Middle frontal gyrus (tissue), 1 donor: ENCODE measurements around the gene TOGARAM1.
"Not testable (repeated sequence)": the region's sequence is repeated elsewhere in the genome, so short reads cannot be mapped to it uniquely, and the experiment has no call there.

Experiments used
- DNase-seq: peaks from one replicate; pipeline ENCODE4 v3.0.0-alpha.2; 2015; ENCODE audit warnings: low spot score; ENCODE audit errors: extremely low spot score

TOGARAM1 gene

DNA sequence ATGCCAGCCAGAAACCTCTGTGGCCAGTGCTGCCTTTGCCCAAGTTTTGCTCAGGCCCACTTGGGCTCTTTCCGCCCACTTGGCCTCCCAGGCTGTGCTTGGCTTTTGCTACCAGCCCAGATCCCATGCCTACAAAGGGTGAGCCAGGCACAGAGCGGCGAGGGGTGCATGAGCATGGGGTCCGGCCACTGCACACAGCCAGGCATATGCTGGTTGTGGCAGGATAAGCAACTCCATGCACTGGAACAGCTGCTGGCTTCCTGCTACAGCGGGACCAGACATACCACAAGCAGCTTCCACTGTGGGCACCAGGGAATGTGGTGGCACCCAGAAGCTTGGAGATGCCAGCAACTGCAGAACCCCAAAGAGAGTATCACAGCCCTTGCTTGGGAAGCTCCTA lies 76.3 kb downstream of the TOGARAM1 start:
- DNase-seq, result no peak

DNA sequence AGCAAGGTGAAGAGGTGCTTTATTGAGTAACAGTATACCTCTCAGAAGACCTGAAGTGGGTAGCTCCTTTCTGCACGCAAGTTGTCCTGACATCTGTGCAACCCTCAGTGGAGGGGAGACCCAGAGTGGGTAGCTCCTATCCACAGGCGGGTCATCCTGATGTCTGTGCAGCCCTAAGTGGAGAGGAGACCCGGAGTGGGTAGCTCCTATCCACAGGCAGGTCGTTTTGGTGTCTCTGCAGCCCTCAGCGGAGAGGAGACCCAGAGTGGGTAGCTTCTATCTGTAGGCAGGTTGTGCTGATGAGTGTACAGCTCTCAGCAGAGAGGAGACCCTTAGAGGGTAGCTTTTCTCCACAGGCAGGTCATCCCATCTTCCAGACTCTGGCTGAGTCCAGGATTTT lies 76.9 kb downstream of the TOGARAM1 start:
- no peak for DNase-seq

DNA sequence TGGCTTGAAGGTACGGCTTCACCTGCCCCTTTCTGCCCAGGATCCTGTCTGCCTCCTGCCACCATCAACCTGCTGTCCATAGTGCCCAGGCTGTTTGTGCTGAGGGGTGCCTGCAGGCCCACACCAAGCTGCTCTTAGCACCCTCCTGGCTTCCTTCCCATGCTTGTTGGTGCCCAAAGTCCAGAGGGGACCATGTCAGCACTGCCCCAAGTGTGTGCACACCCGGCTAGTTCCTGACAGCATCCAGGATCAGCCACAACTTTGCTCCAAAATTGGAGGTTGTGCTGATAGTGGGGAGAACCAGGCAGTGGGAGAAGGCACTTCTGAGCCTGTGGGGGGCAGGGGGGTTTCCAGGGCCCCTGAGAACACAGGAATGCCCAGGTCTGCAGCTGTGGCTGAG lies 77.4 kb downstream of the TOGARAM1 start:
- no peak for DNase-seq

DNA sequence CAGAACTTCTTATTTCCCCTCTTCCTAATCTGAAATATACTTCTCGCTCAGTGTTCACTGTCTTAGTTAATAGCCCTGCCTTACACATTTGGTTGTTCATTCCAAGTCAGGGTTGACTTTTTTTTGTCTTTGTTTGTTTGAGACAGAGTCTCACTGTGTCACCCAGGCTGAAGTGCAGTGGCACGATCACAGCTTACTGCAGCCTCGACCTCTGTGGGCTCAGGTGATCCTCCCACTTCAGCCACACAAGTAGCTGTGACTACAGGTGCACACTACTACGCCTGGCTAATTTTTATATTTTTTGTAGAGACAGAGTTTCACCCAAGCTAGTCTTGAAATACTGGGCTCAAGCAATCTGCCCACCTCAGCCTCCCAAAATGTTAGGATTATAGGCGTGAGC lies 79.7 kb downstream of the TOGARAM1 start:
- no peak for DNase-seq

DNA sequence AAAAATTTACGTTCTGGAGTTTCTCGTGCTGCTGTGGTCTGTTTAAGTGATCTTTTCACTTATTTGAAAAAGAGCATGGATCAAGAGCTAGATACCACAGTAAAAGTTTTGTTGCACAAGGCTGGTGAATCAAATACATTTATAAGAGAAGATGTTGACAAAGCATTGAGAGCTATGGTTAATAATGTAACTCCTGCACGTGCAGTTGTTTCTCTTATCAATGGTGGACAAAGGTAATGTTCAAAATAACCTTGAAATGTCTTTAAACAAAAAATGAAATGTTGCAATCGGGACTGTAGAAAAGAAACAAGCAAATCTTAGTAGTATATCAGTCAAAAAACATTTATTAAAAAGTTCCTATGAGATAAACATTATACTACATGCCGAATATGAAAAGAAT lies 82.6 kb downstream of the TOGARAM1 start:
- DNase-seq, result no peak

DNA sequence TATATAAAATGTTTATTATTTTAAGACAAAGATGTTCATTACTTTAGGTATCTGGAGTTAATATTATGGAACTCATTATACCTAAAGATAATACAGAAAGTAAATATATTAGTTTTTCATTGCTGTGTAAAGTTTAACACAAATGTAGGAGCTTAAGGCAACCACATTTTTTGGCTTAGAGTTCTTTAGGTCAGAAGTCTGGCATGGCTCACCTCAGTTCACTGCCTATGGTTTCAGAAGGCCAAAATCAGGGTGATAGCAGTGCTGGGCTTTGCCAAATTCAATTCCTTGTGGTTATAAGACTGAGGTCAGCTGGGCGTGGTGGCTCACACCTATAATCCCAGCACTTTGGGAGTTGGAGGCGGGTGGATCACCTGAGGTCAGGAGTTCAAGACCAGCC lies 86.4 kb downstream of the TOGARAM1 start:
- DNase-seq, result no peak

DNA sequence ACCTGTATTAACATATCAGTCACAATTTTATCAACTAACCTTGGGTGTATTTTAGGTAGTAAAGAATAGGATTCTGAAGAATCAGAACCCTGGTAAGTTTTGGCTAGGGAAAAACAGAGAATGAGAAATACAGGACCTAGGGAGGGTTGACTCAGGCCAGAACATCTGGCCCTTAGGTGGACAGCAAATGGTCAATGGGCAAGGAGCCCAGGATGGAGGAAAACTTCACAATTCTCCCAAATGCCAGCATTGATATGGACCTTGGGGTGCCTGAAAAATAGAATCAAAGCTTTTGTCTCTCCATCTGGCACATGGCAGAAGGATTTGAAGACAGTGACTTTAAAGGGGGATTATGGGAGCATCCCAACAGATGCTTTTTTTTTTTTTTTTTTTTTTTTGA lies 89.2 kb downstream of the TOGARAM1 start:
- DNase-seq, result no peak

DNA sequence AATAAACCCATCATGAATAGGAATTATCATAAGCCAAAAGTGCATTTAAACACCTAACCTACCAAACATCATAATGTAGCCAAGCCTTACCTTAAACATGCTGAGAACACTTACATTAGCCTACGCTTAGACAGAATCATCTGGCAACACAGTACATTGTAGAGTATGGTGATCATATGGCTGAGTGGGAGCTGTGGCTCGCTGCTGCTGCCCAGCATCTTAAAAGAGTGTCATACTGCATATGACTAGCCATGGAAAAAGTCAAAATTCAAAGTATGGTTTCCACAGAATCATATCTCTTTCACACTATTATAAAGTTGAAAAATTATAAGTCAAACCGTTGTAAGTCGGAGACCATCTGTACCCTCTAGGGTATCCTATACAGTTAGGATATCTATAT lies 89.9 kb downstream of the TOGARAM1 start:
- peak; percentile 15 for DNase-seq

DNA sequence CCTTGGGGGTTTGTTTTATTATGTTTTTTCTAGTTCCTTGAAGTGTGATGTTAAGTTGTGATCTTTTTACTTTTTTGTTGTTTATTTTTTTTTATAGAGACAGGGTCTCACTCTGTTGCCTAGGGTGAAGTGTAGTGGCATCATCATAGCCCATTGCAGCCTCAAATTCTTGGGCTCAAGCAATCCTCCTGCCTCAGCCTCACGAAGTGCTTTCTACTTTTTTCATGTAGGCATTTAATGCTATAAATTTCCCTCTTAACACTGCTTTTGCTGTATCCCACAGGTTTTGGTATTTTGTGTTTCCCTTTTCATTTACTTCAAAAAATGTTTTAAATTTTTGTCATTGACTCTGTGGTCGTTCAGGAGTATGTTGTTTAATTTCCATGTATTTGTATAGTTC lies 95.4 kb downstream of the TOGARAM1 start:
- DNase-seq, result no peak

DNA sequence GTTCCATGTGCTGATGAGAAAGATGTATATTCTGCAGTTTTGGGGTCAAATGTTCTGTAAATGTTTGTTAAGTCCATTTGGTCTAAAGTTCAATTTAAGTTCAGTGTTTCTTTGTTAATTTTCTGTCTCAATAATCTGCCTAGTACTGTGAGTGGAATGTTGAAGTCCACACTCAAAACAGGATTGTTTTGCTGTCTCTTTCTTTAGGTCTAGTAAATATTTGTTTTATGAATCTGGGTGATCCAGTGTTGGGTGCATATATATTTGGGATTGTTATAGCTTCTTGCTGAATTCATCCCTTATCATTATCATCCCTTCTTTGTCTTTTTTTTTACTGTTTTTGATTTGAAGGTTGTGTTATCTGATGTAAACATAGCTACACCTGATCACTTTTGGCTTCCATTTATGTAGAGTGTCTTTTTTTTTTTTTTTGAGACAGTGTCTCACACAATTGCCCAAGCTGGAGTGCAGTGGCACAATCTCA lies 95.9 kb downstream of the TOGARAM1 start:
- DNase-seq, result no peak

DNA sequence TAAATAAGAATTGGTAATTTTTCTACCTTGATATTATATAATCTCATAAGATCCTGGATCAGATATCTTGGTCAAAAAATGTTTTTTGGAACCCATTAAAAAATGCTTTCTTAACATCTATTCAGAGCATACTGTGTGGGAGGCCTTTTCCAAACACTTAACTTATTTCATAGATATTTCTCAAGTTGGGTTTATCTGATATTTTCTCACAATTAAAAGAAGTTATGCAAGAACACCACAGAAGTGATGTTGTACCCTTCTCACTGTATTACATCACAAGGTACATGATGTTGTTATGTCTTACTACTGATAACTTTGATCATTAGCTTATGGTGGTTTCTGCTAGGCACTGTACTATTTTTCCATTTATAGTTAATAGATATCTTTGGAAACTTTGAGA lies 98.6 kb downstream of the TOGARAM1 start:
- no peak for DNase-seq

DNA sequence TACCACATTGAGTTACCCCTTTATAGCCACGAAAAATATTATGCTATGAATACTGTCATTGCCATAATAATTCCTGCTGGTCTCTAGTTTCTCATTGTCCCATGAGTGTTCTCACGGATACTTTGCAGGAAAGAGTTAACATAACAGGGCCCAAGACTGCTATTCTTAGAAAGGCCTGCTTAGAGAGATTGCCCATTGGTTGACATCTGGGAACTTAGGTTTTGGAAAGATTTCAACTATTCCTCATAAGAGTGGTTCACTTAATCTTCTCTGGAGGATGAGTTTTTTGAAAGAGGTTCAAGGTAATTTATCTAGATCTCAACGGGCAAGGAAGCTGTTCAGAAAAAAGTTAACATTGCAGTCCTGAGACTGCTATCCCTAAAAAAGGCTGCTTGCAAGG lies 103.5 kb downstream of the TOGARAM1 start:
- DNase-seq, result no peak

DNA sequence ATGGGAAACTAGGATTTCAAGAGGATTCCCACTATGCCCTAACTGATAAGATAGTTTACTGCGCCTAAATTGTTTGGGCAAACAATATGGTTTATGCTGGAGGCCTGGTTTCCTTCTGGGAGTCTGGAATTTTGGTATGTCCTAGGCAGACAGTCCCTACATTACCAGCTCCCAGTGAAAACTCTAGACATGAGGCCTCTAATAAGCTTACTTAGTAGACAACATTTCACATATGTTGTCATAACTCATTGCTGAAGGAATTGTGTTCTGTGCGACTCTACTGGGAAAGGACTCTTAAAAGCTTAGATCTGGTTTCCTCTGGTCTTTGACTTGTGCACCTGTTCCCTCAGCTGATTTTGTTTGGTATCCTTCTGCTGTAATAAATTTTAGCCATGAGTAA lies 104.0 kb downstream of the TOGARAM1 start:
- no peak for DNase-seq

DNA sequence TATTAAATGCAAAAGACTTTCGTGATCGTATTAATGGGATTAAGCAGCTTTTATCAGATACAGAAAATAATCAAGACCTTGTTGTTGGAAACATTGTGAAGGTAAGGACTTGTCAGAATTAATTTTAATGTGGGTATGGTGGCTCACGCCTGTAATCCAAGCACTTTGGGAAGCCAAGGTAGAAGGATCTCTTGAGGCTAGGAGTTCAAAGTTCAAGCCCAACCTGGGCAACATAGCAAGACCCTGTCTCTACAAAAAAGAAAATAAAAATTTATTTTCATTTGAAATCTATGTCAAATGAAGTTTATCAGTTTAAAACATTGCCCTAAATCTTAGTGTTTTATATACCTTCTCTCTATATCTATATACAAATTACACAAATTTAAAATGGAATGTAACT lies 104.7 kb downstream of the TOGARAM1 start:
- DNase-seq, result no peak

DNA sequence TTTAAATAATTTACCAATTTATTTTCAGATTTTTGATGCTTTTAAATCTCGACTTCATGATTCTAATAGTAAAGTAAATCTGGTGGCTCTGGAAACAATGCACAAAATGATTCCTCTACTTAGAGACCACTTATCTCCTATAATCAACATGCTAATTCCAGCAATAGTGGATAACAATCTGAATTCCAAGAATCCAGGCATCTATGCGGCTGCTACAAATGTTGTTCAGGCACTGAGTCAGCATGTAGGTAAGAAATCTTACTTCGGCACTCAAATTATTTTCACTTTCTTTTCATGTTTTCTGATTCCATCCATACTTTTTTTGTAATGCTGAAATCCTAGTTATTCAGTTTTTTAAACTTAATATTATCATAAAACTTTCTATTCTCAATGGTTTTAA lies 106.4 kb downstream of the TOGARAM1 start:
- DNase-seq, result no peak

DNA sequence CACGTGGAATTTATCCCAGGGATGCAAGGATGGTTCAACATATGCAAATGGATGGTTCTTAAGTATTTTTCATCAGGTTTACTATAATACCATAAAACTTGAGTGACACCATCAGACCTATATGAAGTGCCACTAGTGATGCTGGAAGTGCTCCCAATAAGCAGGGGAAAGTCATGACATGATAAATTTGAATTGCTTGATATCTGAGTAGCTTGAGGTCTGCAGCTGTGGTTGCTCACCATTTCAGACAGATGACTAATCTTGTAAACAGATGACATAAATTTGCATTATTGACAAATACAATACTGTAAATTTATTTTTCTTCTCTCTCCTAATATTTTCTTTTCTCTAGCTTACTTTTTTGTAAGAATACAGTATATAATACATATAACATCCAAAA lies 108.2 kb downstream of the TOGARAM1 start:
- DNase-seq, result no peak

DNA sequence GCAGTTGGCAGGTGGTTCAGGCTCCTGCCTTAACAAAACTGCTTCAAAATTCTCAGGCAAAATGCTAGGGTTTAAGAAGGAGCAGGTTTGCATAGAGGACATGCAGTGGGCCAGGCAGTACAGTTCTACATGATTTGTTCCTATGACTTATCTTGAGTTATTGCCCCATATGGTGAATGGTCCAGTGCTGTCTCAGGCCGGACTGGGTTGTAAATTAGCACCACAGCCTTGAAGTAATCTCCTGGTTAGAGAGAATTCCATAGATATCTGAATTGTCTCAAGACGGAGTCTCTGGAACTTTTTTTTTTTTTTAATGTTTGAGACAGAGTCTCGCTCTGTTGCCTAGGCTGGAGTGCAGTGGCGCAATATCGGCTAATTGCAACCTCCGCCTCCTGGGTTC lies 110.1 kb downstream of the TOGARAM1 start:
- no peak for DNase-seq

DNA sequence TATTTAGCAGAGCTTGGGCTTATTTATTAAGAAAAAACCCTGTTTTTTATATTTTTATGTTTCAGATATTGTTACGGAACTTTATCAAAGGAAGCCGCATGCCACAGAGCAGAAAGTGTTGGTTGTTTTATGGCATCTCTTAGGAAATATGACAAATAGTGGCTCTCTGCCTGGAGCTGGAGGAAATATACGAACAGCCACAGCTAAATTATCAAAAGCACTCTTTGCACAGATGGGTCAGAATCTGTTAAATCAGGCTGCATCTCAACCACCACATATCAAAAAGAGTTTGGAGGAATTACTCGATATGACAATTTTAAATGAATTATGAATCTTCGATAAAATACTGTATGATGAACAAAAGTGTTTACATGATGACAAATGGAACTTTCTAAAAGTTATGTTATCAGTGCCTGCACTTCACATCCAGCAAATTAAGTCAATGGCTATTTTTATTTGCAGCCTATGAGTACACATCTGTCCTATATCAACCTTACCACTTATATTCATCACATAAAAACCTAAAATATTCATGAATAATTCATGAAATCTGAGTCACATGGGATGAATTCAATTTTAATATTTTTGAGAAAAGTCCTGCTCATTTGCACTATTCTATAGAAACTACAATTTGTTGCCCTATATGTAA lies 111.4 kb downstream of the TOGARAM1 start:
- no peak for DNase-seq

DNA sequence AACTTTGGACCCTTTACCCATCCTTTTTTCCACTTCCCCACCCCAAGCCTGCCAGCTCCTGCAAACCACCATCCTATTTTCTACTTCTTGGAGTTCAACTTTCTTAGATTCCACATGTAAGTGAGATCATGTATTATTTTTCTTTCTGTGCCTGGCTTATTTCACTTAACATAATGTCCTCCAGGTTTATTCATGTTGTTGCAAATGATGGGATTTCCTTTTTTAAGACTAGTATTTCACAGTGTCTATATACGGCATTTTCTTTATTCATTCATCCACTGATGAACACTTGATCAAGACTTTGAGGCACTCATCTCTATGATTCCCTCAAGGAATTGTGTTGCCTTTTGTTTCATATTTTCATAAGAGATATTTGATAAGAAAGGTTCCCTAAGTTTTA lies 116.3 kb downstream of the TOGARAM1 start:
- DNase-seq, result no peak

DNA sequence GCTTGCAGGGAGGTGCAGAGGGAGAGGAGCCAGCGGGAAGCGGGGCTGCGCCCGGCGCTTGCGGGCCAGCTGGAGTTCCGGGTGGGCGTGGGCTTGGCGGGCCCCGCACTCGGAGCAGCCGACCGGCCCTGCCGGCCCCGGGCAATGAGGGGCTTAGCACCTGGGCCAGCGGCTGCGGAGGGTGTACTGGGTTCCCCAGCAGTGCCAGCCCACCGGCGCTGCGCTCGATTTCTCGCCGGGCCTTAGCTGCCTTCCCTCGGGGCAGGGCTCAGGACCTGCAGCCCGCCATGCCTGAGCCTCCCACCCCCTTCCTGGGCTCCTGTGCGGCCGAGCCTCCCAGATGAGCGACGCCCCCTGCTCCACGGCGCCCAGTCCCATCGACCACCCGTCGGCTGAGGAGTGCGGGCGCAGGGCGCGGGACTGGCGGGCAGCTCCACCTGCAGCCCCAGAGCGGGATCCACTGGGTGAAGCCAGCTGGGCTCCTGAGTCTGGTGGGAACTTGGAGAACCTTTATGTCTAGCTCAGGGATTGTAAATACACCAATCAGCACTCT lies 118.5 kb downstream of the TOGARAM1 start:
- DNase-seq, result not testable (repeated sequence)

DNA sequence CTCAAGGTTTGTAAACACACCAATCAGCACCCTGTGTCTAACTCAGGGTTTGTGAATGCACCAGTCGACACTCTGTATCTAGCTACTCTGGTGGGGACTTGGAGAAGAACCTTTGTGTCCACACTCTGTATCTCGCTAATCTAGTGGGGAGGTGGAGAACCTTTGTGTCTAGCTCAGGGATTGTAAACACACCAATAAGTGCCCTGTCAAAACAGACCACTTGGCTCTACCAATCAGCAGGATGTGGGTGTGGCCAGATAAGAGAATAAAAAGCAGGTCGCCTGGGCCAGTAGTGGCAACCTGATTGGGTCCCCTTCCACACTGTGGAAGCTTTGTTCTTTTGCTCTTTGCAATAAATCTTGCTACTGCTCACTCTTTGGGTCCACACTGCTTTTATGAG lies 119.1 kb downstream of the TOGARAM1 start:
- DNase-seq, result not testable (repeated sequence)

DNA sequence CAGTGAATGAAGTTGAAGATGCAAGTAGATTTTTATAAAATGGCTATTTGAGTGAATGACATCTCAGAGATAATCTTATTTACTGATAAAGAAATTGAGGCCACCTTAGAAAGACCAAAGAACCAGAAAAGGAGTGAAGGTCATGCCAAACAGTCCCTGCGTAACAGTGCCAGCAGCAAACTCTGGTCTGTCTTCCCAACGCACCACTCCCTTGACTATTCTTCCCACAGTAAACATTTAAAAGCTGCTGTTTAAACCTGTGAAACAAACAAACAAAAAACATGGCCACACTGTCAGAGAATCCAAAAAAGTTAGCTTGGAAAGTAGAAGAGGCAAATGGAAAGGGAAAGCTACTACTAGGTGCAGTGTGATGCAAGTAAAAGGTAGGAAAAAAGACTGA lies 120.4 kb downstream of the TOGARAM1 start:
- DNase-seq, result no peak

DNA sequence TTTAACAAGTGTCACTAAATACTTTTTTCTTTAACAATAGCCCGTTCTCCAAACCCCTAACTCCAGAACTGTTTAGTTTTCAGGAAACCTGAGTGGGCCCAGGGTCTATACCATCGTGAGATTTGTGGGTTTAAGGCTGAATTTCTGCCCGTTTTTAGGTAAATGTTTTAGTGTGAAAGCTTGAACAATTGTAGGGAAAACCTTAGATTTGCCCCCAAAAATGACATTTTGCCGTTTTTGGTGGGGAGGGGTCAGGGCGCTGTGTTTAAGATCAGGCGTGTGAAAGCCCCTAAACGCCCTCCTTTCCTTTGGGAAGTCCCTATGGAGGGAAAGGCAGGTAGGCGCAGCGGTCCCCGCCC lies 121.6 kb downstream of the TOGARAM1 start:
- no peak for DNase-seq
